Testis (tissue), 2 donors: ENCODE results near the gene SUMO1.

Experiments used
- CTCF ChIP-seq, 3 experiments: fragments of 450-650 bp in 2 of 3; fragments of 200-600 bp in 1 of 3; sonication (generic) in 1 of 3; IDR thresholded peaks; one replicate each; pipeline ENCODE4 v1.5.1; 2016 to 2019; ENCODE audit warnings: antibody characterized with exemption in 3 of 3, mild to moderate bottlenecking in 2 of 3, moderate library complexity in 1 of 3
- POLR2A ChIP-seq: fragments of 450-650 bp; IDR thresholded peaks from one replicate; pipeline ENCODE4 v1.6.1; 2017; ENCODE audit warnings: antibody characterized with exemption, mild to moderate bottlenecking, moderate library complexity

GRCh38 chr2:202278944-202279343 is 40.5 kb upstream of the SUMO1 start:
- TF ChIP-seq POLR2A = no peak
- peak in 2 of 3 experiments; percentile 32 to 50 for TF ChIP-seq CTCF (IDR thresholded peaks at IDR 0.05)
